Measurements from ENCODE around the gene TTLL6.
A peak's percentile ranks its signal among the peaks of the same experiment; 100 is the strongest.
"Not testable (repeated sequence)": the region's sequence is repeated elsewhere in the genome, so short reads cannot be mapped to it uniquely, and the experiment has no call there.

The TTLL6 gene

GRCh38 chr17:48816774-48817590 lies at the start of gene TTLL6:
TSS of gene TTLL6 (minus strand) at chr17:48817229. CDS start at chr17:48817072, 157 bp downstream.
- peak; percentile 35 to 46 for DNase-seq (ENCODE audit: low read depth in 2 of 2, low spot score in 1 of 2)

GRCh38 chr17:48860456-48860855 lies 43.4 kb upstream of the TTLL6 start:
- no peak for DNase-seq (ENCODE audit: low read depth in 2 of 2, low spot score in 1 of 2)

- no peak for DNase-seq (ENCODE audit: low read depth in 2 of 2, low spot score in 1 of 2)
Observed at GRCh38 chr17:48860034-48860433, 43.0 kb upstream of the TTLL6 start.

- no peak for DNase-seq (ENCODE audit: low read depth in 2 of 2, low spot score in 1 of 2)
Observed at GRCh38 chr17:48856122-48856821, 39.2 kb upstream of the TTLL6 start.

GRCh38 chr17:48854774-48855476 lies 37.9 kb upstream of the TTLL6 start:
- DNase-seq (ENCODE audit: low read depth in 2 of 2, low spot score in 1 of 2), result no peak

DNA sequence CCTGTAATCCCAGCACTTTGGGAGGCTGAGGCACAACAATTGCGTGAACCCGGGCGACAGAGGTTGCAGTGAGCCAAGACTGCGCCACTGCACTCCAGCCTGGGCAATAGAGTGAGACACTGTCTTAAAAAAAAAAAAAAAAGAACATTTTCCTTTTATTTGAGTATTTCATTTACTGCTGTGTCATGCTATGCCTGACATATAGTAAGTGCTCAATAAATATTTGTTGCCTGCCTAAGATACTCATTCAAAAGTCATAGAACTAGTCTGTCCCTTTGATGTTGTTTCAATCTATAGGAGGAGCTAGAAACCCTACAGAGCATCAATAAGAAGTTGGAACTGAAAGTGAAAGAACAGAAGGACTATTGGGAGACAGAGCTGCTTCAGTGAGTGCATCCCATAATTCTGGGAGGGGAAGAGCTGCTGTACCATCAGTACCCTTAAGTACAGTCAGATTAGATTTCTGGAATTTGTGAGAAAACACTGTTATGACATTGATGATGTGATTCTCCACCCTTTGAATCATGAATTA lies 33.8 kb upstream of the TTLL6 start:
- no peak for DNase-seq (ENCODE audit: low read depth in 2 of 2, low spot score in 1 of 2)

DNA sequence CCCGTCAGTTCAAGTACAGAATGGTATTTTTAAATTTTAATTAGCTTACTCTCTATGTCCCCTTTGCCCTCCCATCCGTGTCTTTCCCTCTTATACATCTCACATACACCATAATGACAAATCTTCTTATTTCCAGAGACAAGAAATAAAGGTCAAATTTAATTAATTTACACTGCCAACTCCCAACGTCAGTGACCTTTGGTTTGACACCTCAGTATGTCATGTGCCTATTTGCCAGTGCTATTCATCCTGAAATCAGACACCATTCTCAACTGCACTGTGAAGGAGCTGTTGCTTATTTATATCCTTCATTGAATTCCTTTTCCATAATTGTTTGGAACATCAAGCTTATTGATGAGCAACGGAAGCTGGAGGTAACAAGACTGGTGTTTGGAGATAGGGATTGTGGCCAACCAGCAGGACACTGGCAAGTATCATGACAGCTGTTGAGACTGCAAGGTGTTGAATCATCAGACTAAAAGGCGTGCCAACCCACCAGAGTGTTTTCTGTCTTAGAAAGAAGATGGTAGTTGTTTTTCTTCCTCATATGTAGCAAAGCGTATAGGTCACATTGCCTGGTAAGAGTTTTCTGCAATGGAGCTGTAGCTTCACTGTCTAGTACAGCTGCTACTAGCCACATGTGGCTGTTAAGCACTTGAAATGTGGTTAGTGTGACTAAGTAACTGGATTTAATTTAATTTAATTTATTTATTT lies 26.3 kb upstream of the TTLL6 start:
- no peak for DNase-seq (ENCODE audit: low read depth in 2 of 2, low spot score in 1 of 2)

- DNase-seq (ENCODE audit: low read depth in 2 of 2, low spot score in 1 of 2), result no peak
Observed at GRCh38 chr17:48842746-48843145, 25.7 kb upstream of the TTLL6 start.

GRCh38 chr17:48841395-48841831 lies 24.4 kb upstream of the TTLL6 start:
- no peak for DNase-seq (ENCODE audit: low read depth in 2 of 2, low spot score in 1 of 2)

GRCh38 chr17:48840441-48840840 lies 23.4 kb upstream of the TTLL6 start:
- no peak for DNase-seq (ENCODE audit: low read depth in 2 of 2, low spot score in 1 of 2)

DNA sequence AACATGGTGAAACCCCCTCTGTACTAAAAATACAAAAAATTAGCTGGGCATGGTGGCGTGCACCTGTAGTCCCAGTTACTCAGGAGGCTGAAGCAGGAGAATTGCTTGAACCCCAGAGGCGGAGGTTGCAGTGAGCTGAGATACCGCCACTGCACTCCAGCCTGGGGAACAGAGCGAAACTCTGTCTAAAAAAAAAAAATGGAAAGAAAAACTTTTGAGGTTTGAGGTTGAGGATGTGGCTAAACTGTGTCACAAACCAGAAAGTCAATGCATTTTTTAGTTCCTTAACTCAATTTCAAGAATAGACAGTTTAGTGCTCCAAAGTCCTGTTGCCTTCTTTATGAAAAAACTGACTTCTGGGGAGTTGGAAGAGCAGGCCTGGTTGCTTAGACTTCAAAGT lies 20.4 kb upstream of the TTLL6 start:
- DNase-seq (ENCODE audit: low read depth in 2 of 2, low spot score in 1 of 2), result not testable (repeated sequence)

DNA sequence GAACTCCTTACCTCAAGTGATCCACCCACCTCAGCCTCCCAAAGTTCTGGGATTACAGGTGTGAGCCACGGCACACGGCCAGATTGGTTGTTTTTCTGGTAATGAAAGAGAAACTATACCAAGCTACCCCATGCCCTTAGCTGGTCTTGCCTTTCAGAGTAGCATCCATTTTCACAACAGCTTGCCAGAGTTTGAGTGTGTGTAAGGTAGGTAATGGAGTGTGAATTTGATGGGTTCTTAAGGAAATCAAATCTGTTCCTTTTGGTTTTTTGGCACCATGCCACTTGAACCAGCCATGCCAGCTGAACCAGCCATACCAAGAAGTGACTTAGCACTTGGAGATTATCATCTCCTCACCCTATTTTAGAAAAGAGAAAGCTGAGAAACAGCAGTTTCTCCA lies 18.9 kb upstream of the TTLL6 start:
- no peak for DNase-seq (ENCODE audit: low read depth in 2 of 2, low spot score in 1 of 2)

GRCh38 chr17:48834973-48835372 lies 17.9 kb upstream of the TTLL6 start:
- DNase-seq (ENCODE audit: low read depth in 2 of 2, low spot score in 1 of 2), result no peak

- no peak for DNase-seq (ENCODE audit: low read depth in 2 of 2, low spot score in 1 of 2)
Observed at GRCh38 chr17:48831549-48831883, 14.5 kb upstream of the TTLL6 start.

DNA sequence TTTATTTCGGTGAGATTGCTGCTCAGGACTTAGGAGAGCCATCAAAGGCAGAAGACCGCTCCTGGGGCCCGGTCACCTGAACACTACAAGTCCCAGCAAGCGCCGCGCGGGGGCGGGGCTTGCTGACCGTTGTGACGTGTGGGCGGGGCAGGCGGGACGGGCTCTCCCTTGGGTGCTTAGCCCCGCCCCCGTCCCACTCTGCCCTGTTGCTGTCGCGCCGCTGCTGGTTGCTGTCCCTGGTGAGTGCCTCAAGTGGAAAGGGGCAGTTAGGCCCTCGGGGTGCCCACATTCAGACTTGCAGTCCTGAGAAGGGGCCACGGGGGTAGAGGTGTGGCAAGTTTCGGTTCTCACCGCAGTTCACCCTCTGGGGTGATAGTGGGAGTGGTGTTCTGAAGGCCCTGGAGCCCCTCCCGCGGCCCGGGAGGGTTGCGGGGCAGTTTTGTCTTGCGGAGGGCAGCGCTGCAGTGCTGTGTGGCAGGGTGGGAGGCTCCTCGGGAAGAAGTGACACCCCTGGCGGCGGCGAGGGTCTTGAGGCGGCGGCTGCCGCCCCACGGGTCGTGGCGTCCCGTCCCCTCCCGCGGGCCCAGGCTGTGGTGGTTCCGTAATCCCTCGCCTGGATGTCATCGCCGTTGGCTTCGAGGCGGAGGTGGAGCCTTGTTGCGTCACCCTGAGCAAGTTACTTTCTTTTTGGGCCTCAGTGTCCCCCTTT lies 14.0 kb upstream of the TTLL6 start, which contains the start of gene CALCOCO2:
Gene CALCOCO2, plus strand, starts transcription at position 196 of the 709 bp plus-strand sequence. CDS start 10,673 bp downstream, outside the sequence.
- peak; percentile 52 to 78 for DNase-seq (ENCODE audit: low read depth in 2 of 2, low spot score in 1 of 2)

DNA sequence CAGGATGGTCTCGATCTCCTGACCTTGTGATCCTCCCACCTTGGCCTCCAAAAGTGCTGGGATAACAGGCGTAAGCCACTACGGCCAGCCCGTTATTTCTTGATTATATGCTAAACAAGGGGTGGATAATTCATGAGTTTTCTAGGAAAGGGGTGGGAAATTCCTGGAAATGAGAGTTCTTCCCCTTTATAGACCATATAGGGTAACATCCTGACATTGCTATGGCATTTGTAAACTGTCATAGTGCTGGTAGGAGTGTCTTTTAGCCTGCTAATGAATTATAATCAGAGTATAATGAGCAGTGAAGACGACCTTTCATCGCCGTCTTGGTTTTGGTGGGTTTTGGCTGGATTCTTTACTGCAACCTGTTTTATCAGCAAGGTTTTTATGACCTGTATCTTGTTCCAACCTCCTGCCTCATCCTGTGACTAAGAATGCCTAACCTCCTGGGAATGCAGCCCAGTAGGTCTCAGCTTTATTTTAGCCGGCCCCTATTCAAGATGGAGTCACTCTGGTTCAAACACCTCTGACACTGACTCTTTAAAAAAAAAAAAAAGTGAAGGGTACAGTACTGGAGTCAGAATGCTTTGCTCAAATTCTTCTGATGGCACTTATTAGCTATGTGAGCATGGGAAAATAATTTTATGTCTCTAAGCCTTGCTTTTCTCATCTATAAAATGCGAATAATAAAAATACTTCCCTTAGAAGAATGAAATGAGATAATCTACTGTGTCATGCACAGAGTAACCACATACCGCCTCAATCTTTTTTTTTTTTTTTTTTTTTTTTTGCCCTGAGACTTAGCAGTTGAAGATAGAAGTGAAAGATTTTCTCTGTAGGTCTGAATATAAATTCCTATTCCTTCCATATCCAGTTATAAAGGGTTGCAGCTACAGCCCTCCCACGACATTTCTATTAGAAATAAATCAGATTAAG lies 8.7 kb upstream of the TTLL6 start:
- DNase-seq (ENCODE audit: low read depth in 2 of 2, low spot score in 1 of 2), result no peak

DNA sequence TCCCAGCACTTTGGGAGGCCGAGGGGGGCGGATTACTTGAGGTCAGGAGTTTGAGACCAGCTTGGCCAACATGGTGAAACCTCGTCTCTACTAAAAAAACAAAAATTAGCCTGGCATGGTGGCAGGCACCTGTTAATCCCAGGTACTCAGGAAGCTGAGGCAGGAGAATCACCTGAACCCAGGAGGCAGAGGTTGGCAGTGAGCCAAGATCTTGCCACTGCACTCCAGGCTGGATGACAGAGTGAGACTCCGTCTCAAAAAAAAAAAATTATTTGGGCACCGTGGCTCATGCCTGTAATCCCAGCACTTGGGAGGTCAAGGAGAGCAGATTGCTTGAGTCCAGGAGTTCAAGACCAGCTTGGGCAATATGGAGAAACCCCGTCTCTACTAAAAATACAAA lies 3.9 kb upstream of the TTLL6 start:
- DNase-seq (ENCODE audit: low read depth in 2 of 2, low spot score in 1 of 2), result not testable (repeated sequence)

GRCh38 chr17:48819466-48819865 lies 2.4 kb upstream of the TTLL6 start:
- DNase-seq (ENCODE audit: low read depth in 2 of 2, low spot score in 1 of 2), result no peak

- no peak for DNase-seq (ENCODE audit: low read depth in 2 of 2, low spot score in 1 of 2)
Observed at GRCh38 chr17:48818361-48818841, 1.4 kb upstream of the TTLL6 start.
